ENCODE data around the gene XIRP2.

GRCh38 chr2:167190053-167190452, 301.8 kb downstream of the XIRP2 start:
- TF ChIP-seq CTCF (IDR thresholded peaks at IDR 0.05; ENCODE audit: low read depth, low read length, missing input control): no peak
- no peak for TF ChIP-seq MAX (IDR thresholded peaks at IDR 0.05)
- TF ChIP-seq SP1 (IDR thresholded peaks at IDR 0.05): no peak
- TF ChIP-seq, protein P1, sequence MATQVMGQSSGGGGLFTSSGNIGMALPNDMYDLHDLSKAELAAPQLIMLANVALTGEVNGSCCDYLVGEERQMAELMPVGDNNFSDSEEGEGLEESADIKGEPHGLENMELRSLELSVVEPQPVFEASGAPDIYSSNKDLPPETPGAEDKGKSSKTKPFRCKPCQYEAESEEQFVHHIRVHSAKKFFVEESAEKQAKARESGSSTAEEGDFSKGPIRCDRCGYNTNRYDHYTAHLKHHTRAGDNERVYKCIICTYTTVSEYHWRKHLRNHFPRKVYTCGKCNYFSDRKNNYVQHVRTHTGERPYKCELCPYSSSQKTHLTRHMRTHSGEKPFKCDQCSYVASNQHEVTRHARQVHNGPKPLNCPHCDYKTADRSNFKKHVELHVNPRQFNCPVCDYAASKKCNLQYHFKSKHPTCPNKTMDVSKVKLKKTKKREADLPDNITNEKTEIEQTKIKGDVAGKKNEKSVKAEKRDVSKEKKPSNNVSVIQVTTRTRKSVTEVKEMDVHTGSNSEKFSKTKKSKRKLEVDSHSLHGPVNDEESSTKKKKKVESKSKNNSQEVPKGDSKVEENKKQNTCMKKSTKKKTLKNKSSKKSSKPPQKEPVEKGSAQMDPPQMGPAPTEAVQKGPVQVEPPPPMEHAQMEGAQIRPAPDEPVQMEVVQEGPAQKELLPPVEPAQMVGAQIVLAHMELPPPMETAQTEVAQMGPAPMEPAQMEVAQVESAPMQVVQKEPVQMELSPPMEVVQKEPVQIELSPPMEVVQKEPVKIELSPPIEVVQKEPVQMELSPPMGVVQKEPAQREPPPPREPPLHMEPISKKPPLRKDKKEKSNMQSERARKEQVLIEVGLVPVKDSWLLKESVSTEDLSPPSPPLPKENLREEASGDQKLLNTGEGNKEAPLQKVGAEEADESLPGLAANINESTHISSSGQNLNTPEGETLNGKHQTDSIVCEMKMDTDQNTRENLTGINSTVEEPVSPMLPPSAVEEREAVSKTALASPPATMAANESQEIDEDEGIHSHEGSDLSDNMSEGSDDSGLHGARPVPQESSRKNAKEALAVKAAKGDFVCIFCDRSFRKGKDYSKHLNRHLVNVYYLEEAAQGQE (IDR thresholded peaks at IDR 0.05): no peak
- TF ChIP-seq RAD21 (IDR thresholded peaks at IDR 0.05): no peak

All from liver (tissue), 3 donors.